Testis (tissue), 3 donors: ENCODE data around the gene CAPN9. TPM values are rescaled to one million over a fixed set of nuclear protein-coding genes. Genes with fewer than 3 reads are reported as not detected.
A peak's percentile ranks its signal among the peaks of the same experiment; 100 is the strongest.

Source experiments
- DNase-seq: peaks from one replicate; pipeline ENCODE4 v3.0.0-alpha.2; 2019
- H3K27ac ChIP-seq, 2 donors: fragments of 200-600 bp; sonication (generic); one replicate each; pipeline ENCODE4 v1.5.1; 2019
- H3K27me3 ChIP-seq: fragments of 200-600 bp; sonication (generic); one replicate; pipeline ENCODE4 v1.5.1; 2019
- H3K36me3 ChIP-seq: fragments of 200-600 bp; sonication (generic); one replicate; pipeline ENCODE4 v1.5.1; 2017; ENCODE audit warnings: low read depth; ENCODE audit errors: missing control alignments
- H3K4me1 ChIP-seq: fragments of 200-600 bp; sonication (generic); one replicate; pipeline ENCODE4 v1.5.1; 2019
- H3K4me3 ChIP-seq, 2 donors: fragments of 200-600 bp; sonication (generic); one replicate each; pipeline ENCODE4 v1.5.1; 2017 to 2019
- H3K9me3 ChIP-seq: fragments of 200-600 bp; sonication (generic); one replicate; pipeline ENCODE4 v1.5.1; 2017
- CTCF ChIP-seq, 3 experiments: fragments of 450-650 bp in 2 of 3; fragments of 200-600 bp in 1 of 3; sonication (generic) in 1 of 3; IDR thresholded peaks; one replicate each; pipeline ENCODE4 v1.5.1; 2016 to 2019; ENCODE audit warnings: antibody characterized with exemption in 3 of 3, mild to moderate bottlenecking in 2 of 3, moderate library complexity in 1 of 3
- POLR2A ChIP-seq: fragments of 450-650 bp; IDR thresholded peaks from one replicate; pipeline ENCODE4 v1.6.1; 2017; ENCODE audit warnings: antibody characterized with exemption, mild to moderate bottlenecking, moderate library complexity
- WGBS, 2 donors: methylation state at CpG; one replicate each; pipeline ENCODE4 v1.1.5; 2018; 5-methylcytosine and 5-hydroxymethylcytosine counted together
- intact Hi-C: fragments of 100-400 bp; cut with DNase I; formaldehyde crosslinking; loops from one replicate; pipeline ENCODE4 v1.15.1; 2023; ENCODE audit warnings: low total_unique reads
- polyA plus RNA-seq: library from polyadenylated mRNA; stranded (reverse); fragments of 350-450 nt; fragmentation: Illumina TruSeq; extraction: RNeasy Lipid Tissue Mini Kit (QIAGEN cat#74804); gene quantifications from one replicate; pipeline ENCODE4 v1.2.3, GENCODE V29; 2014; ENCODE audit warnings: low read depth, low replicate concordance; ENCODE audit not compliant: insufficient read depth
- total RNA-seq, 2 donors: library from RNA; depleted of rRNA; stranded (reverse); fragments of >200 nt; gene quantifications; one replicate each; pipeline ENCODE4 v1.2.3, GENCODE V29; 2016

Gene CAPN9
- total and polyA plus RNA-seq, 3 donors from 2014 or later = 0.16 to 0.34 (median 0.25) TPM

- no peaks in the 10 kb centered on the region for H3K36me3 ChIP-seq
- no peak overlapping the region for H3K4me3 ChIP-seq
- no peak for DNase-seq
- TF ChIP-seq POLR2A (no peak), CTCF (IDR thresholded peaks at IDR 0.05) (no peak)
- intact Hi-C loops = no loop called here
- no peaks in the 10 kb centered on the region for H3K27me3 ChIP-seq
- no peaks in the 10 kb centered on the region for H3K9me3 ChIP-seq
- H3K27ac ChIP-seq = no peak overlapping the region
- H3K4me1 ChIP-seq = peaks cover 7% of the 10 kb centered on the region
- WGBS, 2 donors = 93 to 96% methylated on average over 4 of the region's 4 CpGs
Measured at GRCh38 chr1:230819976-230820375, 72.8 kb downstream of the CAPN9 start.

- 79 to 93% methylated on average over 3 to 4 of the region's 4 CpGs for WGBS, 2 donors
- no peak for TF ChIP-seq POLR2A
- TF ChIP-seq CTCF (IDR thresholded peaks at IDR 0.05) = no peak
- no peaks in the 10 kb centered on the region for H3K27me3 ChIP-seq
- H3K36me3 ChIP-seq = no peaks in the 10 kb centered on the region
- intact Hi-C loops = no loop called here
- no peak overlapping the region for H3K4me3 ChIP-seq
- H3K4me1 ChIP-seq = peaks cover 7% of the 10 kb centered on the region
- no peak for DNase-seq
- no peaks in the 10 kb centered on the region for H3K9me3 ChIP-seq
- H3K27ac ChIP-seq = no peak overlapping the region
Measured at GRCh38 chr1:230820568-230820967, 73.4 kb downstream of the CAPN9 start.

DNA sequence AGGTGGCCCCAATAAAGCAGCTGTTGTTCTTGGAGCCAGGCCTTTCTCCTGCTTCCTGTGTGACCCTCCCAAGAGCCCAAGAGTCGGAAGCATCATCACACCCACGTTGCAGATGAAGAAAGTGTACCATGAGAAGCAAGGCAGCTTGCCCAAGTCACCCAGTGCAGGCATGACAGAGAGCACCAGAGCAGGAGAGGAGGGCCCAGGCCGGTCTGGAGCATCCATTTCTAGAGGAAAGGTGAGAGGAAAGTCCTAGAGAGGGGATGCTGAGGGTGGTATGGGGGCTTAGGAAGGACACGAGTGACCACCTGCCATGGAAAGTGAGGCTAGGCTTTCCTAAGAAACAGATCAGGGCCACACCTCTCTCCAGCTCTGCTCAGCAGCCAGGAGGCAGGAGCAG, 74.2 kb downstream of the CAPN9 start:
- Histone ChIP-seq H3K27ac (no peak overlapping the region), H3K4me1 (peaks cover 7% of the 10 kb centered on the region), H3K36me3 (no peaks in the 10 kb centered on the region), H3K9me3 (no peaks in the 10 kb centered on the region), H3K4me3 (no peak overlapping the region), H3K27me3 (no peaks in the 10 kb centered on the region)
- intact Hi-C loops = no loop called here
- TF ChIP-seq CTCF (IDR thresholded peaks at IDR 0.05) = no peak
- TF ChIP-seq POLR2A = no peak
- DNase-seq = no peak
- 79 to 82% methylated on average over 4 of the region's 4 CpGs for WGBS, 2 donors

GRCh38 chr1:230822092-230822581, 74.9 kb downstream of the CAPN9 start:
- H3K27me3 ChIP-seq = no peaks in the 10 kb centered on the region
- TF ChIP-seq POLR2A (no peak), CTCF (IDR thresholded peaks at IDR 0.05) (no peak)
- no peak overlapping the region for H3K4me3 ChIP-seq
- H3K4me1 ChIP-seq = peaks cover 7% of the 10 kb centered on the region
- no peak overlapping the region for H3K27ac ChIP-seq
- intact Hi-C loops = no loop called here
- no peaks in the 10 kb centered on the region for H3K36me3 ChIP-seq
- DNase-seq = no peak
- no peaks in the 10 kb centered on the region for H3K9me3 ChIP-seq
- 84 to 91% methylated on average over 9 to 13 of the region's 13 CpGs for WGBS, 2 donors

DNA sequence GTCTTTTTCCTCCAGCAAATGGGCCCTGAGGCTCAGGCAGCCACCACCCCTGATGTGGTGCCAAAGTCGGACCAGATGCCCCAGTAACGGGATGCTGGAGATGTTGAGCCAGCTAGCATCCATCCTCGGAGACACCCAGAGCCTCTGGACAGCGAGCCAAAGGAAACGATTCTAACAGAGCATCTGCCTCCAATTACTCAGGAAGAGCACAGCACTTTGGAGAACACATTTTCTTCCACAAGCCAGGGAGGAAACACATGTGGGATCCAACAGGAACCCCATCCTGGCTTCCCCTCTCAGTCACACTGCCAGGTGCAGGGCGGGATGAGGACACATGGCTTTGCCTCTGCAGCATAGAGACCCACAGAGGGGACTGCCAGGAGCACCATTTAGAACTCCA, 76.2 kb downstream of the CAPN9 start:
- 51 to 65% methylated on average over 5 to 6 of the region's 6 CpGs for WGBS, 2 donors
- intact Hi-C loops = no loop called here
- peaks cover 12% of the 10 kb centered on the region for H3K4me1 ChIP-seq
- H3K27me3 ChIP-seq = no peaks in the 10 kb centered on the region
- H3K4me3 ChIP-seq = no peak overlapping the region
- H3K9me3 ChIP-seq = no peaks in the 10 kb centered on the region
- TF ChIP-seq POLR2A (no peak), CTCF (IDR thresholded peaks at IDR 0.05) (no peak)
- peak; percentile 26 for DNase-seq
- no peaks in the 10 kb centered on the region for H3K36me3 ChIP-seq
- no peak overlapping the region for H3K27ac ChIP-seq
